GM12872 (cell line): Measurements from ENCODE around the gene F13A1.

Source experiments
- CTCF ChIP-seq: IDR thresholded peaks from 3 replicates; pipeline ENCODE4 v1.5.1; 2011; ENCODE audit warnings: low read depth, mild to moderate bottlenecking, low read length, moderate library complexity; ENCODE audit not compliant: insufficient read depth

Gene F13A1

DNA sequence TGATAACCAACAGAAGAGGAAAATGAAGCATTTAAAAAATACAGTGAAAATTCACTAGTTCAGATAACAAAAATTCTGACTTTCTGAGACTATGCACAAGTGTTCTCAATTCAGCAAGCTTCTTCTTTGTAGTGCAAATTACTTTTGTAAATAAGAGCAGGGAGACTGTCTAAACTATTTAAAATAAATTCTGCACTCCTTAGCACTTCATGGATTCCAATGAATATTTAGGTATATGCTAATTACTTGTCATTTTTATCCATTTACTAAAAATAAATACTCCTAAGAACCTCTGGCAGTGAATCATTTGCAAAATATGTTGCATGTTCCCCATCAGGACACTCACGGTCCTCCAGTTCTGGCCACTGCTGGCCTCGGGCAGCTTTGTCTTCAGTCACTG is 139.8 kb downstream of the F13A1 start:
- TF ChIP-seq CTCF: no peak

DNA sequence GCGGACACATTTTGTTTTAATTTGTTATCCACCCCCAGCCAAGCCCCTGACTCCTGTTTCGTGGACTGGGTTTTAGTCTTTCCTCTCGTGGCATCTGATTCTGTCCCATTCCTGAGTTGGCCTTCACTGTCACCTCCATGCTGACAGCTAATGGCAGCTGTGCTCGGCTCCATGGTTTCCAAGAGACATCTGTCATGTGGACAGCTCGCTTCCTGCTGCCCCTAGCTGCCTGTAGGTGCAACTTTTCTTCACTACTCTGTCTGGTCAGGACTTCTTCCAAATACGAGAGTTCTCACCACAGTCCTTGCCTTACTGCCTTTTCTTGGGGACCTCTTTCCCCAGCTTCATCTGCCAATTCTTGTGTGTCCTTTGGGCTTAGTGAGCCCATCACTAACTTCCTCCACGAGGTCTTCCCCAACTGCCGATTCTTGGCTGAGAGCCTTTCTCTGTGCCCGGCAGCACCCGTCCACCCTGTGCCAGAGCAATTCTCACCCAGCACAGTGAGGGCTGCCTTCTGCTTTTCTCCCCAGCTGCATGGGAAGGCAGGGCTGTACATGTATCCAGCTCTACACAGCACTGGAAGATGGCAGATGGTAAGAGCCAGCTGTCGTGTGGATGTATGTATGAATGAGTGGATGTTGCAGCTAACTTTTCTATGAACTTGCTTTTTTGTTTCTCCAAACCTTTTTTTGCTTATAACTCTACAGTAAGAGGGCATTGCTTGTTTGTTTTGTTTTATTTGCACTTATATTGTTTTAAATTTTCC is 140.4 kb downstream of the F13A1 start:
- TF ChIP-seq CTCF: no peak

DNA sequence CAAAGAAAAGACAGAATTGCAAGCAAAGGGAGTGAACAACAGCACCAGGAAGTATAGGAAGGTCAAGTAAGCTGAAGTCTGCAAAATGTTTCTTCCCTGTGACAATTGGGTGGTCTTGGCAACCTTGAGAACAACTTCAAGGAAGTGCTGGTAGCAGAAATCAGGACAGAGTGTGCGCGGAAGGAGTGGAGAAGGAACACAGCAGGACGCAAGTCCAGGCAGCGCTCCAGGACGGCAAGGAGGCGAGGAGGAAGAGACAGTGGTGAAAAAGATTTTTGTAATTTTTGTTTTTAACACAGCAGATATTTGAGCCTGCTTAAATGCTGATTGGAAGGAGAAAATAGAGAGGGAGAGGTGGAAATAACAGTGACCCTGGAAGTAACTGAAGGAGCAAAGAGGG is 141.7 kb downstream of the F13A1 start:
- no peak for TF ChIP-seq CTCF

GRCh38 chr6:6177754-6178153 is 142.7 kb downstream of the F13A1 start:
- TF ChIP-seq CTCF: no peak

- no peak for TF ChIP-seq CTCF
Measured at GRCh38 chr6:6176586-6177228, 143.8 kb downstream of the F13A1 start.

DNA sequence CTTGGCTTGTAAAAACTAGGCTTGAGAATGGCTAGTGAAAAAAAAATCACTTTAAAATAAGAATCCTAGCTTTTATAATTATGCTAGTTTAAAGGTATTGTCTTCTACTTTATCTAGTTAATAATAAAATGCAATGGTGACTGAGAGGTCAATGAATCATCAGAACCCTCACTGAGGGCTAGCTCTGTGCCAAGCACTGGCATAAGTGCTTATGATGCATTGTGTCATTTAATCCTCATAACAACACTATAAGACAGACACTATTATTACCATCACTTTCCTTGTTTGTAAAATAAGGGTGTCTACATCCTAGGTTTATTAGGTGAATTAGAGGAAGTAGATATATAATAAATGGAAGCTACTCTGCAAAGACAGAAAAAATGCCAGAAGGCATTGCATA is 144.3 kb downstream of the F13A1 start:
- no peak for TF ChIP-seq CTCF

DNA sequence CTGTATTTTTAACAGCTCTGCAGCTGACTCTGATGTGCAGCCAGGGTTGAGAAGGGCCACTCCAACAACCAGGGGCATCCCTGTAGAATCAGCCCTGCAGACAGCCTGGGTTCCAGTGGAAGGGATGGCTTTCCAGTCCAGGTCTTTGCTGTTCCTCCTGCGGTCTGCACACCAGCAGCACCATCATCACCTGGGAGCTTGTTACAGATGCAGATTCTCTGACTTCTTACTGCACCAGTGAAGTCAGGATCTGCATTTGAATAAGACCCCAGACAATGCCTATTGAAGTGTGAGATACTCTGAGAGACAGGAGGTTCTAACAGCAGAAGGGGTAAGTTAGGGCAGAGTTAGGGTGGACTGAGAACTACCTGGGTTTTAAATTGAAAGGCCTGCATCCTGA is 151.3 kb downstream of the F13A1 start:
- TF ChIP-seq CTCF: no peak
